ENCODE data around the gene NEU4. TPM values are rescaled to one million over a fixed set of nuclear protein-coding genes. Genes with fewer than 3 reads are reported as not detected.

NEU4 gene
- polyA plus RNA-seq, 1 donor, result 0.67 TPM

- no peak for DNase-seq
- H3K36me3 ChIP-seq (ENCODE audit: control insufficient read depth, insufficient read depth, low read length), result no peaks in the 10 kb centered on the region
- H3K4me1 ChIP-seq (ENCODE audit: control insufficient read depth, insufficient read depth, low read length), result peaks cover 8% of the 10 kb centered on the region
- WGBS (ENCODE audit: insufficient coverage, low lambda C conversion rate), result no CpG with 5 or more reads among the region's 28 CpGs
- H3K9me3 ChIP-seq (ENCODE audit: control insufficient read depth, low read depth, low read length), result no peaks in the 10 kb centered on the region
- no peaks in the 10 kb centered on the region for H3K27me3 ChIP-seq (ENCODE audit: control insufficient read depth, insufficient read depth, low read length)
- H3K27ac ChIP-seq (ENCODE audit: low read length), result no peak overlapping the region
- no peak overlapping the region for H3K4me3 ChIP-seq (ENCODE audit: low read length)
Observed at GRCh38 chr2:241810307-241811200, 1.6 kb downstream of the NEU4 start.

- Histone ChIP-seq H3K27me3 (ENCODE audit: control insufficient read depth, insufficient read depth, low read length) (no peaks in the 10 kb centered on the region), H3K4me1 (ENCODE audit: control insufficient read depth, insufficient read depth, low read length) (peaks cover 8% of the 10 kb centered on the region)
- no peak for DNase-seq
Observed at GRCh38 chr2:241811201-241811951, 2.4 kb downstream of the NEU4 start.

GRCh38 chr2:241811952-241812729 lies 3.1 kb downstream of the NEU4 start:
- Histone ChIP-seq H3K4me3 (ENCODE audit: low read length) (no peak overlapping the region), H3K4me1 (ENCODE audit: control insufficient read depth, insufficient read depth, low read length) (peaks cover 8% of the 10 kb centered on the region), H3K27me3 (ENCODE audit: control insufficient read depth, insufficient read depth, low read length) (no peaks in the 10 kb centered on the region), H3K9me3 (ENCODE audit: control insufficient read depth, low read depth, low read length) (no peaks in the 10 kb centered on the region), H3K36me3 (ENCODE audit: control insufficient read depth, insufficient read depth, low read length) (no peaks in the 10 kb centered on the region), H3K27ac (ENCODE audit: low read length) (no peak overlapping the region)
- no CpG with 5 or more reads among the region's 20 CpGs for WGBS (ENCODE audit: insufficient coverage, low lambda C conversion rate)
- no peak for DNase-seq

More at GRCh38 chr2:241811201-241811951, 2.4 kb downstream of the NEU4 start:
- H3K4me3 ChIP-seq (ENCODE audit: low read length), result no peak overlapping the region
- no CpG with 5 or more reads among the region's 27 CpGs for WGBS (ENCODE audit: insufficient coverage, low lambda C conversion rate)
- no peak overlapping the region for H3K27ac ChIP-seq (ENCODE audit: low read length)
- H3K36me3 ChIP-seq (ENCODE audit: control insufficient read depth, insufficient read depth, low read length), result no peaks in the 10 kb centered on the region
- no peaks in the 10 kb centered on the region for H3K9me3 ChIP-seq (ENCODE audit: control insufficient read depth, low read depth, low read length)

- DNase-seq, result no peak
- Histone ChIP-seq H3K4me1 (ENCODE audit: control insufficient read depth, insufficient read depth, low read length) (peaks cover 8% of the 10 kb centered on the region), H3K27ac (ENCODE audit: low read length) (no peak overlapping the region), H3K4me3 (ENCODE audit: low read length) (no peak overlapping the region), H3K9me3 (ENCODE audit: control insufficient read depth, low read depth, low read length) (no peaks in the 10 kb centered on the region), H3K27me3 (ENCODE audit: control insufficient read depth, insufficient read depth, low read length) (no peaks in the 10 kb centered on the region), H3K36me3 (ENCODE audit: control insufficient read depth, insufficient read depth, low read length) (no peaks in the 10 kb centered on the region)
- WGBS (ENCODE audit: insufficient coverage, low lambda C conversion rate), result no CpG with 5 or more reads among the region's 40 CpGs
Observed at GRCh38 chr2:241812730-241813643, 4.0 kb downstream of the NEU4 start.

GRCh38 chr2:241813644-241814392 lies 4.8 kb downstream of the NEU4 start:
- peaks cover 7% of the 10 kb centered on the region for H3K9me3 ChIP-seq (ENCODE audit: control insufficient read depth, low read depth, low read length)
- no peaks in the 10 kb centered on the region for H3K36me3 ChIP-seq (ENCODE audit: control insufficient read depth, insufficient read depth, low read length)
- DNase-seq, result no peak
- no peak overlapping the region for H3K4me3 ChIP-seq (ENCODE audit: low read length)
- H3K27me3 ChIP-seq (ENCODE audit: control insufficient read depth, insufficient read depth, low read length), result no peaks in the 10 kb centered on the region
- H3K27ac ChIP-seq (ENCODE audit: low read length), result no peak overlapping the region
- peaks cover 11% of the 10 kb centered on the region for H3K4me1 ChIP-seq (ENCODE audit: control insufficient read depth, insufficient read depth, low read length)
- 80% methylated on average over 1 of the region's 20 CpGs for WGBS (ENCODE audit: insufficient coverage, low lambda C conversion rate)

GRCh38 chr2:241814393-241814642 lies 5.3 kb downstream of the NEU4 start:
- Histone ChIP-seq H3K27ac (ENCODE audit: low read length) (no peak overlapping the region), H3K4me3 (ENCODE audit: low read length) (no peak overlapping the region), H3K4me1 (ENCODE audit: control insufficient read depth, insufficient read depth, low read length) (peaks cover 8% of the 10 kb centered on the region), H3K27me3 (ENCODE audit: control insufficient read depth, insufficient read depth, low read length) (no peaks in the 10 kb centered on the region), H3K9me3 (ENCODE audit: control insufficient read depth, low read depth, low read length) (peaks cover 12% of the 10 kb centered on the region), H3K36me3 (ENCODE audit: control insufficient read depth, insufficient read depth, low read length) (no peaks in the 10 kb centered on the region)
- WGBS (ENCODE audit: insufficient coverage, low lambda C conversion rate), result no CpG with 5 or more reads among the region's 17 CpGs
- no peak for DNase-seq

- H3K36me3 ChIP-seq (ENCODE audit: control insufficient read depth, insufficient read depth, low read length), result no peaks in the 10 kb centered on the region
- DNase-seq, result peak in 1 of 2 donors; percentile 16
- H3K4me3 ChIP-seq (ENCODE audit: low read length), result no peak overlapping the region
- peaks cover 13% of the 10 kb centered on the region for H3K9me3 ChIP-seq (ENCODE audit: control insufficient read depth, low read depth, low read length)
- no CpG with 5 or more reads among the region's 52 CpGs for WGBS (ENCODE audit: insufficient coverage, low lambda C conversion rate)
- no peaks in the 10 kb centered on the region for H3K27me3 ChIP-seq (ENCODE audit: control insufficient read depth, insufficient read depth, low read length)
- H3K27ac ChIP-seq (ENCODE audit: low read length), result no peak overlapping the region
- peaks cover 4% of the 10 kb centered on the region for H3K4me1 ChIP-seq (ENCODE audit: control insufficient read depth, insufficient read depth, low read length)
Observed at GRCh38 chr2:241814643-241815476, 5.9 kb downstream of the NEU4 start.

GRCh38 chr2:241815477-241816430 lies 6.8 kb downstream of the NEU4 start:
- no peak overlapping the region for H3K4me3 ChIP-seq (ENCODE audit: low read length)
- no peak for DNase-seq
- H3K9me3 ChIP-seq (ENCODE audit: control insufficient read depth, low read depth, low read length), result peaks cover 13% of the 10 kb centered on the region
- H3K27me3 ChIP-seq (ENCODE audit: control insufficient read depth, insufficient read depth, low read length), result no peaks in the 10 kb centered on the region
- peaks cover 4% of the 10 kb centered on the region for H3K4me1 ChIP-seq (ENCODE audit: control insufficient read depth, insufficient read depth, low read length)
- H3K27ac ChIP-seq (ENCODE audit: low read length), result no peak overlapping the region
- no CpG with 5 or more reads among the region's 48 CpGs for WGBS (ENCODE audit: insufficient coverage, low lambda C conversion rate)
- H3K36me3 ChIP-seq (ENCODE audit: control insufficient read depth, insufficient read depth, low read length), result no peaks in the 10 kb centered on the region
